ENCODE measurements around the gene JOSD2. TPM values are rescaled to one million over a fixed set of nuclear protein-coding genes. Genes with fewer than 3 reads are reported as not detected.
A peak's percentile ranks its signal among the peaks of the same experiment; 100 is the strongest.

JOSD2 gene
- total RNA-seq, 1 experiment from 2014 or later = 60.8 TPM

DNA sequence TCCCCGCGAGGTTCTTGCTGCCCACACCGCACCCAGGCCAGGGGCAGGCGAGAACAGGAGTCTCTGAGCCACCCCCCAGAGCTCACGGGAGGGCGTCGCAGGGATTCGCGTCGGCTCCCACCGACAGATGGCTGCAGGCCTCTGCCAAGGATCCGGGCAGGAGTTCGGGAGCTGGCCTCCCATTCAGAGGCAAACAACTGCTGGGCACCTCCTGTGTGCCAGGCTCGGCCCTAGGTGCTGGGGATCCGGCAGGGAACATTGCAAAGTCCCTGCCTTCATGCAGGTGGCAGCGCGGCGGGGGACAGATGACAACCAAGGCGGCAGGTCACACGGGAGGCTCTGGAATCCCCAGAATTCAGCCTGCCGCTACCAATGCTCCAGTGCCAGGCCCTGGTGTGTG is 32.0 kb upstream of the JOSD2 start:
- intact Hi-C loops (cut with micrococcal nuclease) = no loop called here
- BruUV-seq (replicated peaks) = no TSS peak
- CTCF ChIA-PET = interaction anchor here (0.6 kb wide), 1 partner anchor 235 kb away, joined by 4 read pairs; no protein-coding TSS in a partner anchor

GRCh38 chr19:50537769-50538230 is 26.8 kb upstream of the JOSD2 start:
- Histone ChIP-seq H3K4me2 (ENCODE audit: low read length) (no peak overlapping the region), H4K20me1 (ENCODE audit: low read length) (no peaks in the 10 kb centered on the region), H3K36me3 (ENCODE audit: low read depth, low read length) (no peaks in the 10 kb centered on the region), H3K27ac (ENCODE audit: low read length) (no peak overlapping the region), H3K4me1 (ENCODE audit: insufficient read depth, low read length) (no peaks in the 10 kb centered on the region), H3K27me3 (ENCODE audit: low read length) (peaks cover 5% of the 10 kb centered on the region; the same call in 1 of the 2 replicates), H3F3A (ENCODE audit: low read length, unreplicated experiment) (no peaks in the 10 kb centered on the region), H3K79me2 (ENCODE audit: low read length) (no peaks in the 10 kb centered on the region), H3K9ac (ENCODE audit: low read length) (no peak overlapping the region), H3K9me3 (ENCODE audit: low read length) (peaks cover 6% of the 10 kb centered on the region), H2AFZ (ENCODE audit: low read length) (no peak overlapping the region), H3K4me3 (ENCODE audit: low read length) (no peak overlapping the region), H3K9me2 (replicated peaks; ENCODE audit: low read length) (no peaks in the 10 kb centered on the region)
- ChIA-PET POLR2A (ENCODE audit: unreplicated experiment) (no interaction called here), CTCF (interaction anchor here (0.6 to 2.3 kb wide), 6 partner anchors 12 to 479 kb away, joined by 3 to 13 read pairs (median 3); no protein-coding TSS in a partner anchor)
- BruUV-seq (replicated peaks) = no TSS peak
- TF ChIP-seq, protein P1, sequence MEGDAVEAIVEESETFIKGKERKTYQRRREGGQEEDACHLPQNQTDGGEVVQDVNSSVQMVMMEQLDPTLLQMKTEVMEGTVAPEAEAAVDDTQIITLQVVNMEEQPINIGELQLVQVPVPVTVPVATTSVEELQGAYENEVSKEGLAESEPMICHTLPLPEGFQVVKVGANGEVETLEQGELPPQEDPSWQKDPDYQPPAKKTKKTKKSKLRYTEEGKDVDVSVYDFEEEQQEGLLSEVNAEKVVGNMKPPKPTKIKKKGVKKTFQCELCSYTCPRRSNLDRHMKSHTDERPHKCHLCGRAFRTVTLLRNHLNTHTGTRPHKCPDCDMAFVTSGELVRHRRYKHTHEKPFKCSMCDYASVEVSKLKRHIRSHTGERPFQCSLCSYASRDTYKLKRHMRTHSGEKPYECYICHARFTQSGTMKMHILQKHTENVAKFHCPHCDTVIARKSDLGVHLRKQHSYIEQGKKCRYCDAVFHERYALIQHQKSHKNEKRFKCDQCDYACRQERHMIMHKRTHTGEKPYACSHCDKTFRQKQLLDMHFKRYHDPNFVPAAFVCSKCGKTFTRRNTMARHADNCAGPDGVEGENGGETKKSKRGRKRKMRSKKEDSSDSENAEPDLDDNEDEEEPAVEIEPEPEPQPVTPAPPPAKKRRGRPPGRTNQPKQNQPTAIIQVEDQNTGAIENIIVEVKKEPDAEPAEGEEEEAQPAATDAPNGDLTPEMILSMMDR (conservative IDR thresholded peaks at IDR 0.05; ENCODE audit: low read depth, low read length) = peak; percentile 98
- no peak for TF ChIP-seq EZH2phosphoT487 (IDR thresholded peaks at IDR 0.05; ENCODE audit: borderline replicate concordance, low read length)
- peak; percentile 98 for ATAC-seq
- intact Hi-C loops (cut with micrococcal nuclease) = loop anchor here (5.0 kb wide), 2 partner anchors 245 to 385 kb away; no protein-coding TSS in a partner anchor
- DNase-seq = peak; percentile 90

More for the DNA sequence above, 32.0 kb upstream of the JOSD2 start:
- DNase-seq = no peak
- Histone ChIP-seq H3F3A (ENCODE audit: low read length, unreplicated experiment) (no peaks in the 10 kb centered on the region), H3K36me3 (ENCODE audit: low read depth, low read length) (no peaks in the 10 kb centered on the region), H3K4me3 (ENCODE audit: low read length) (no peak overlapping the region), H3K4me1 (ENCODE audit: insufficient read depth, low read length) (no peaks in the 10 kb centered on the region), H3K9me3 (ENCODE audit: low read length) (no peaks in the 10 kb centered on the region), H4K20me1 (ENCODE audit: low read length) (no peaks in the 10 kb centered on the region), H3K79me2 (ENCODE audit: low read length) (no peaks in the 10 kb centered on the region), H3K4me2 (ENCODE audit: low read length) (no peak overlapping the region), H3K27me3 (ENCODE audit: low read length) (peaks cover 13% of the 10 kb centered on the region; the same call in 1 of the 2 replicates), H3K9ac (ENCODE audit: low read length) (no peak overlapping the region), H2AFZ (ENCODE audit: low read length) (no peak overlapping the region), H3K9me2 (replicated peaks; ENCODE audit: low read length) (no peaks in the 10 kb centered on the region), H3K27ac (ENCODE audit: low read length) (no peak overlapping the region)
- TF ChIP-seq EZH2phosphoT487 (IDR thresholded peaks at IDR 0.05; ENCODE audit: borderline replicate concordance, low read length) (no peak), EZH2 (IDR thresholded peaks at IDR 0.05; ENCODE audit: low read length, unreplicated experiment) (no peak)
- TF ChIP-seq, protein P1 (conservative IDR thresholded peaks at IDR 0.05; ENCODE audit: low read depth, low read length) = no peak
- POLR2A ChIA-PET (ENCODE audit: unreplicated experiment) = no interaction called here
- ATAC-seq = no peak

GRCh38 chr19:50537306-50537685 is 26.3 kb upstream of the JOSD2 start:
- POLR2A ChIA-PET (ENCODE audit: unreplicated experiment) = no interaction called here

More at GRCh38 chr19:50537306-50537685, 26.3 kb upstream of the JOSD2 start:
- Histone ChIP-seq H3K79me2 (ENCODE audit: low read length) (no peaks in the 10 kb centered on the region), H3K27me3 (ENCODE audit: low read length) (peaks cover 11% of the 10 kb centered on the region; the same call in 1 of the 2 replicates), H4K20me1 (ENCODE audit: low read length) (no peaks in the 10 kb centered on the region), H2AFZ (ENCODE audit: low read length) (no peak overlapping the region), H3K9ac (ENCODE audit: low read length) (no peak overlapping the region), H3K9me3 (ENCODE audit: low read length) (peaks cover 11% of the 10 kb centered on the region), H3K9me2 (replicated peaks; ENCODE audit: low read length) (no peaks in the 10 kb centered on the region), H3K27ac (ENCODE audit: low read length) (no peak overlapping the region), H3F3A (ENCODE audit: low read length, unreplicated experiment) (no peaks in the 10 kb centered on the region), H3K4me2 (ENCODE audit: low read length) (no peak overlapping the region), H3K4me1 (ENCODE audit: insufficient read depth, low read length) (no peaks in the 10 kb centered on the region), H3K4me3 (ENCODE audit: low read length) (no peak overlapping the region), H3K36me3 (ENCODE audit: low read depth, low read length) (no peaks in the 10 kb centered on the region)
- no peak for ATAC-seq
- CTCF ChIA-PET = interaction anchor here (0.7 to 2.3 kb wide), 3 partner anchors 19 to 246 kb away, joined by 3 to 13 read pairs (median 4); no protein-coding TSS in a partner anchor
- intact Hi-C loops (cut with micrococcal nuclease) = loop anchor here (5.0 kb wide), 2 partner anchors 245 to 385 kb away; no protein-coding TSS in a partner anchor
- no TSS peak for BruUV-seq (replicated peaks)
- DNase-seq = no peak
- TF ChIP-seq EZH2 (IDR thresholded peaks at IDR 0.05; ENCODE audit: low read length, unreplicated experiment) = no peak
- TF ChIP-seq, protein P1 (conservative IDR thresholded peaks at IDR 0.05; ENCODE audit: low read depth, low read length) = no peak
- TF ChIP-seq EZH2phosphoT487 (IDR thresholded peaks at IDR 0.05; ENCODE audit: borderline replicate concordance, low read length) = no peak
